ENCODE data around the gene SDK2. TPM values are rescaled to one million over a fixed set of nuclear protein-coding genes. Genes with fewer than 3 reads are reported as not detected.

SDK2 gene
- total RNA-seq: 1 to 10 TPM in 1 of 2 experiments, under 1 TPM in 1; 0.09 to 3.7 TPM

DNA sequence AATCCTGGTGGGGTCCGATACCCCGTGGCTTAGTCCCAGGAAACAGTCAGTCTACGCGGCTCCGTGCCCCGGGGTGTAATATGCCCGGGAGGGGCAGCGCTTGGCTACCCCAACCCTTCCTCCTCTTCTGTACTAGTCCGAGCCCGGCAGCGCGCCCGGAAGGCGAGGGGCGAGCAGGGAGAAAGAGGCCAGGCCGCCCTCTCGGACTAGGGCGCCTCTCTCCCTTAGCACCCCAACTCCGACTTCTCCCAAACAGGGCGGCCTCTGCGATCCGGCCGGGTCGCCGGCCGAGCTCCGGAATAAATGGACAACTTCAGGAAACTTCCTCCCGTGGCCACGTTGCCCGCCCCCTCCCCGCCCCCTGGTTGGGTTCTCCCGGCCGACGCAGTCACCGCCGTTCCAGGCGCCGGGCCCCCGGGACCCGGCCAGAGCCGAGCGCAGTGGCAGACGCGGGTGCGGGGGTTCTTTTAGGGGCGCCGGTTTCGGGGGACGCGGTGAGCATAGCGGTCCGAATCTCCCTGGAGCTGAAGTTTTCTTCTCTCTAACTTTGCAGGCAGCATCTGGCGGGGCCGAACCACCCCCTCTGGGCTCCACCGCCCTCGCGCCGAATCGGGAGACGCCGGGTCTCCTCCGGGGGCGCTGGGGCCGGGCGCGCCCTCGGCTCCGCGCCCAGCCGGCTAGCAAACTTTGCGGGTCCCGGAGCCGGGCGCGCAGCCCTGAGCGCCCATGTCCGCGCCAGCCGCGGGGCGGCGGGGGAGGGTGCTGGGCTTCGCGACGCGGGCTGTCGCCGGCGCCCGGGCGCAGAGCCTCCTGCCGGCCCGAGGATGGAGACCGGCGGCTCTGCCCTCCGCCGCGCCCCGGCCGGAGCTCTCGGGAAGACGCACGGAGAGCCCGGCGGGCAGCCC, at the start of gene SDK2:
Gene SDK2, minus strand, starts transcription at position 301 of the 905 bp plus-strand sequence. CDS start 357 bp downstream, outside the sequence.
- Mint-ChIP-seq H3K4me1 (peaks cover 14% of the 10 kb centered on the region), H3K4me3 (peak within 1 kb of the TSS; percentile 58), H3K36me3 (no peaks in the 10 kb centered on the region), H3K27me3 (peaks cover 72% of the 10 kb centered on the region), H3K27ac (no peak within 1 kb of the TSS), H3K9me3 (ENCODE audit: low read depth) (no peaks in the 10 kb centered on the region)
- peak; percentile 37 for ATAC-seq
- no peak for DNase-seq
- CTCF ChIA-PET: interaction anchor here (0.9 to 2.8 kb wide), 4 partner anchors 31 to 214 kb away, joined by 3 to 10 read pairs (median 5); no protein-coding TSS in a partner anchor

DNA sequence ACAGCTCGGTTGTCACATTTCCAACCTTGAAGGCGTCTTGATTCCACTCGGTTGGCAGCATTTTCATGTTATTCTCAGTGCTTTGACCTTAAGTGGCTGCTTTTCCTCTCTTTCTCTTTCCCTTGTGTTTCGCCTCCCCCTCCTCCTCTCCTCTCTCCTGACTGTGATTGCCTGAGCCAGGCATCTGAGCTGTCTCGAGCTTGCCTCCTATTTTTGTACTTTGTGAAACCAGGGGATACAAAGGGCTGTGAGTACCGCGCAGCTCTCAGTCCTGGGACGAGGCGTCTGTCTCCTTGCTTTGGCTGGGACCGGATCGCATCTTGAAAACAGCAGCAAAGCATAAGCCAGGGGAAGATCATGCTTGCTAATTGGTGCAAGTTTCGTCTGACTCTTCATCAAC, 48.8 kb upstream of the SDK2 start:
- Mint-ChIP-seq H3K9me3 (ENCODE audit: low read depth) (peaks cover 9% of the 10 kb centered on the region), H3K4me3 (no peak overlapping the region), H3K27me3 (peaks cover 2% of the 10 kb centered on the region), H3K4me1 (peaks cover 2% of the 10 kb centered on the region), H3K36me3 (no peaks in the 10 kb centered on the region), H3K27ac (no peak overlapping the region)
- DNase-seq: no peak
- CTCF ChIA-PET: no interaction called here
- no peak for ATAC-seq

DNA sequence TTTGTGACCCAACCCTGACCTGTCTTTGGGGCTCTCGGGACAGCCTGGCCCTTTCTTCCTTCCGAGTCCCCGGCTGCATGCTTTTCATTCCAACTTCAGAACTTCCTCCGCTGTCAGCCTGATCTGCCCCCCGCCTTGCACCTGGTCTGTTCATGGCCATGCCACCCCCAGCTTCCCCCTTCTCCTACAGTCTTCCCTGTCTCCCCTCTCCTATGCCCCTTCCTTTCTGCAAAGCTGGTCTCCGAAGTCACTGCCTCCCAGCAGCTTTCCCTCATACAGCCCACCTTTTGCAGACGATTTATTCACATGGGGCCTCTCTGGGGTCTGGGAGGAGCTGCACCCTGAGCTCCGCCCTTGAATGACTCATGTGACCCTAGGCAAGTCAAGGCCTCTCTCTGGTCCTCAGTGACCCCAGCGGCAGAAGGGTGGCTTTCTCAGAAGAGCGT, 47.1 kb upstream of the SDK2 start:
- no peak overlapping the region for H3K27ac Mint-ChIP-seq
- DNase-seq (no peak), ATAC-seq (no peak)

DNA sequence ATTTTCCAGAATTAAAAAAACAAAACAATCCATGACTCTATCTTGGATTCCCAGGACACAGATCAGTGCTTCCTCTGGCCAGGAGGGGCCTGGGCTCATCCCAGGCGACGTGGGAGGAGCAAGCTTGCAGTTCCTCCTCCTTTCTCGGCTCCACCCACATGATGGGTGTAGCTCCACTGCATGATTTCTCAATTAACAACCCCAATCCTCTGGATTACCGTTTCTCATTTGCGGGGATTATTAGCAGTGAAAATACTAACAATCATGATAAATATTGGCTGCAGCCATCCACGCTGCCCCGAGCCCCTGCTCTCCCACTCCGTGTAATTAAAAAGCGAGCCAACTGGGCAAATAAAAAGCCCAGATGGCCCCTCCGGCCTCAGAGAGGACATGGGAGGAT, 46.4 kb upstream of the SDK2 start:
- no peak overlapping the region for H3K27ac Mint-ChIP-seq

More for the DNA sequence above, 47.1 kb upstream of the SDK2 start:
- CTCF ChIA-PET: interaction anchor here (1.4 kb wide), 1 partner anchor 42 kb away, joined by 3 read pairs; no protein-coding TSS in a partner anchor
- Mint-ChIP-seq H3K4me1 (peaks cover 2% of the 10 kb centered on the region), H3K9me3 (ENCODE audit: low read depth) (peaks cover 6% of the 10 kb centered on the region), H3K36me3 (no peaks in the 10 kb centered on the region), H3K27me3 (peaks cover 2% of the 10 kb centered on the region), H3K4me3 (no peak overlapping the region)

GRCh38 chr17:73689596-73690275, 45.5 kb upstream of the SDK2 start:
- H3K36me3 Mint-ChIP-seq: no peaks in the 10 kb centered on the region
- ATAC-seq (no peak), DNase-seq (no peak)
- H3K27me3 Mint-ChIP-seq: peaks cover 5% of the 10 kb centered on the region
- no peaks in the 10 kb centered on the region for H3K9me3 Mint-ChIP-seq (ENCODE audit: low read depth)
- H3K27ac Mint-ChIP-seq: no peak overlapping the region
- CTCF ChIA-PET: interaction anchor here (1.4 kb wide), 1 partner anchor 40 kb away, joined by 3 read pairs; no protein-coding TSS in a partner anchor
- H3K4me3 Mint-ChIP-seq: no peak overlapping the region
- H3K4me1 Mint-ChIP-seq: no peaks in the 10 kb centered on the region

More for the DNA sequence above, 46.4 kb upstream of the SDK2 start:
- ATAC-seq (no peak), DNase-seq (no peak)
- peaks cover 2% of the 10 kb centered on the region for H3K4me1 Mint-ChIP-seq
- H3K27me3 Mint-ChIP-seq: peaks cover 2% of the 10 kb centered on the region
- CTCF ChIA-PET: interaction anchor here (1.4 kb wide), 1 partner anchor 41 kb away, joined by 3 read pairs; no protein-coding TSS in a partner anchor
- H3K9me3 Mint-ChIP-seq (ENCODE audit: low read depth): no peaks in the 10 kb centered on the region
- no peak overlapping the region for H3K4me3 Mint-ChIP-seq
- H3K36me3 Mint-ChIP-seq: no peaks in the 10 kb centered on the region

GRCh38 chr17:73686961-73687360, 42.7 kb upstream of the SDK2 start:
- DNase-seq: no peak
- Mint-ChIP-seq H3K27me3 (peaks cover 13% of the 10 kb centered on the region), H3K9me3 (ENCODE audit: low read depth) (peaks cover 2% of the 10 kb centered on the region), H3K4me1 (no peaks in the 10 kb centered on the region), H3K27ac (no peak overlapping the region), H3K36me3 (no peaks in the 10 kb centered on the region), H3K4me3 (no peak overlapping the region)
- CTCF ChIA-PET: no interaction called here
- ATAC-seq: no peak

DNA sequence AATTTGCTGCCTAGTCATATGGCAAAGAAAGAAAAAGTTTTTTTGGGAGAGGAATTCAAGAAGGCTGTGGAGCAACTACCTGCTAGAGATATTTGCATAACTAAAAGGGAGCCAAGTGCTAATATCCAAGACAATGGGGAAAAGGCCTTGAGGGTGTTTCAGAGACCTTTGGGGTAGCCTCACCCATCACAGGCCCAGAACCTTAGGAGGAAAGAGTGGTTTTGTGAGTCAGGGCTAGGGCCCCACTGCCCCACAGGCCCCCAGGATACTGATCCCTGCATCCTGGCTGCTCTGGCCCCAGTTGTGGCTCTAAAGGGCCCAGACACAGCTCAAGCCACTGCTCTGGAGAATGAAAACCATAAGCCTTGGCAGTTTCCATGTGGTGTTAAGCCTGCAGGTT, 41.9 kb upstream of the SDK2 start:
- Mint-ChIP-seq H3K4me1 (no peaks in the 10 kb centered on the region), H3K9me3 (ENCODE audit: low read depth) (peaks cover 6% of the 10 kb centered on the region), H3K27me3 (peaks cover 17% of the 10 kb centered on the region), H3K36me3 (no peaks in the 10 kb centered on the region), H3K27ac (no peak overlapping the region), H3K4me3 (no peak overlapping the region)
- DNase-seq (no peak), ATAC-seq (no peak)
- CTCF ChIA-PET: interaction anchor here (1.4 kb wide), 1 partner anchor 9 kb away, joined by 3 read pairs; no protein-coding TSS in a partner anchor

DNA sequence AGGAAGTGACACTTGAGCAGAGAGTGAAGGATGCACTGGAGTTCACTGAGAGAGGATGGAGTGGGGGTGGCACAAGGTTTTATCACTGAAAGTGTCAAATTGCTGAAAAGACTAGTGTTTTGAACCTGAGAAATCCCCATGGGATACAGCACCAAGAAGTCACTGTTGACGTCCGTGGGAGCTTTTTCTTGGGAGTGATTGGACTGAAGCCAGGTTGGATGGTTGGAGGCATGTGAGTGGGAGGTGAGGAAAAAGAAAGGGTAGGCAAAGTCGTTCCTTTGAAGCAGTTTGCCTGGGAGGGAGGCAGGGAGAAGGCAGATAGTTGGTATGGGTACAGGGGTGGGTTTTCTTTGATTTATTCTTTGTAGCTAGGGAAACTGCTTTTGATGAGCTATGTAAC, 39.9 kb upstream of the SDK2 start:
- Mint-ChIP-seq H3K9me3 (ENCODE audit: low read depth) (peaks cover 6% of the 10 kb centered on the region), H3K27me3 (peaks cover 19% of the 10 kb centered on the region), H3K36me3 (peaks cover 2% of the 10 kb centered on the region), H3K4me3 (no peak overlapping the region), H3K27ac (no peak overlapping the region), H3K4me1 (no peaks in the 10 kb centered on the region)
- ATAC-seq (no peak), DNase-seq (no peak)
- CTCF ChIA-PET: no interaction called here

DNA sequence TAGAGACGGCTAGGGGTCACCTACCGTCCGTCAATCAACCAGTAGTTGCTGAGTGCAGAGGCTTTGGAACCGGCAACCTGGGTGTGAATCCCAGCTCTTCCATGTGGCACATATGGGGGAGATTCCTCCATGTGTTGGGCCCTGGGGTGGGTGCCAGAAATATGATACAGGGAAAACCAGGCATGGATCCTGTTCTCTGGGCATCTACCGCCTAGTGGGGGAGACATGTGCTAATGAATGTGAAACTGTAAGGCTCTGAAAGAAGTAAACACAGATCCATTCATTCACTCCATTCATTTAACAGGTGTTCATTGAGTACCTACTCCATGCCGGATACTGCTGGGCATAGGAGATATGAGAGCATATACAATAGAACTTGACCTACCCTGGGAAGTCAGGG, 39.5 kb upstream of the SDK2 start:
- Mint-ChIP-seq H3K36me3 (peaks cover 2% of the 10 kb centered on the region), H3K27ac (no peak overlapping the region), H3K27me3 (peaks cover 21% of the 10 kb centered on the region), H3K4me1 (no peaks in the 10 kb centered on the region), H3K4me3 (no peak overlapping the region), H3K9me3 (ENCODE audit: low read depth) (peaks cover 6% of the 10 kb centered on the region)
- ATAC-seq (no peak), DNase-seq (no peak)
- CTCF ChIA-PET: no interaction called here

- H3K27me3 Mint-ChIP-seq: peaks cover 34% of the 10 kb centered on the region
- no peak overlapping the region for H3K27ac Mint-ChIP-seq
- no peak overlapping the region for H3K4me3 Mint-ChIP-seq
- H3K36me3 Mint-ChIP-seq: peaks cover 2% of the 10 kb centered on the region
- no peaks in the 10 kb centered on the region for H3K4me1 Mint-ChIP-seq
- CTCF ChIA-PET: no interaction called here
- DNase-seq (no peak), ATAC-seq (no peak)
- peaks cover 6% of the 10 kb centered on the region for H3K9me3 Mint-ChIP-seq (ENCODE audit: low read depth)
Measured at GRCh38 chr17:73681946-73682345, 37.7 kb upstream of the SDK2 start.

- no peak for DNase-seq
- H3K27ac Mint-ChIP-seq: no peak overlapping the region
- no peak for ATAC-seq
- H3K27me3 Mint-ChIP-seq: peaks cover 40% of the 10 kb centered on the region
- no peaks in the 10 kb centered on the region for H3K4me1 Mint-ChIP-seq
- H3K4me3 Mint-ChIP-seq: no peak overlapping the region
- CTCF ChIA-PET: no interaction called here
- H3K9me3 Mint-ChIP-seq (ENCODE audit: low read depth): peaks cover 6% of the 10 kb centered on the region
- peaks cover 2% of the 10 kb centered on the region for H3K36me3 Mint-ChIP-seq
Measured at GRCh38 chr17:73679476-73679875, 35.2 kb upstream of the SDK2 start.

GRCh38 chr17:73678999-73679398, 34.8 kb upstream of the SDK2 start:
- H3K4me1 Mint-ChIP-seq: no peaks in the 10 kb centered on the region
- ATAC-seq (no peak), DNase-seq (no peak)
- peaks cover 6% of the 10 kb centered on the region for H3K9me3 Mint-ChIP-seq (ENCODE audit: low read depth)
- CTCF ChIA-PET: interaction anchor here (1.3 kb wide), 1 partner anchor 12 kb away, joined by 3 read pairs; no protein-coding TSS in a partner anchor
- no peak overlapping the region for H3K27ac Mint-ChIP-seq
- H3K36me3 Mint-ChIP-seq: peaks cover 2% of the 10 kb centered on the region
- H3K27me3 Mint-ChIP-seq: peaks cover 42% of the 10 kb centered on the region
- no peak overlapping the region for H3K4me3 Mint-ChIP-seq

GRCh38 chr17:73669771-73670170, 25.5 kb upstream of the SDK2 start:
- Mint-ChIP-seq H3K27ac (no peak overlapping the region), H3K9me3 (ENCODE audit: low read depth) (peaks cover 3% of the 10 kb centered on the region), H3K27me3 (peaks cover 32% of the 10 kb centered on the region), H3K36me3 (peaks cover 10% of the 10 kb centered on the region), H3K4me1 (peaks cover 23% of the 10 kb centered on the region), H3K4me3 (no peak overlapping the region)
- DNase-seq (no peak), ATAC-seq (no peak)
- CTCF ChIA-PET: no interaction called here

Measured in activated CD8-positive, alpha-beta memory T cell treated with anti-CD3 and anti-CD28 coated beads, Interleukin-2, amount 10 ng/mL, durations not matched to agents 7 days and 5 days (primary cell).